ENCODE measurements around the gene DOCK1.

Gene DOCK1

GRCh38 chr10:127145173-127145572 lies 239.9 kb downstream of the DOCK1 start:
- no peak for DNase-seq (ENCODE audit: low spot score)

- DNase-seq (ENCODE audit: low spot score) = peak; percentile 14
Measured at GRCh38 chr10:127146661-127147060, 241.4 kb downstream of the DOCK1 start.

GRCh38 chr10:127148066-127148932 lies 243.1 kb downstream of the DOCK1 start:
- no peak for DNase-seq (ENCODE audit: low spot score)

- DNase-seq (ENCODE audit: low spot score) = no peak
Measured at GRCh38 chr10:127148933-127149220, 243.6 kb downstream of the DOCK1 start.

GRCh38 chr10:127149501-127150081 lies 244.4 kb downstream of the DOCK1 start:
- DNase-seq (ENCODE audit: low spot score) = no peak

GRCh38 chr10:127150136-127150535 lies 244.9 kb downstream of the DOCK1 start:
- no peak for DNase-seq (ENCODE audit: low spot score)

- no peak for DNase-seq (ENCODE audit: low spot score)
Measured at GRCh38 chr10:127151541-127151940, 246.3 kb downstream of the DOCK1 start.

- no peak for DNase-seq (ENCODE audit: low spot score)
Measured at GRCh38 chr10:127151981-127152699, 246.9 kb downstream of the DOCK1 start.

GRCh38 chr10:127153181-127153580 lies 248.0 kb downstream of the DOCK1 start:
- no peak for DNase-seq (ENCODE audit: low spot score)

GRCh38 chr10:127154831-127155620 lies 249.8 kb downstream of the DOCK1 start:
- DNase-seq (ENCODE audit: low spot score) = no peak

GRCh38 chr10:127157089-127157488 lies 251.9 kb downstream of the DOCK1 start:
- no peak for DNase-seq (ENCODE audit: low spot score)

- no peak for DNase-seq (ENCODE audit: low spot score)
Measured at GRCh38 chr10:127157506-127158200, 252.4 kb downstream of the DOCK1 start.

- no peak for DNase-seq (ENCODE audit: low spot score)
Measured at GRCh38 chr10:127158662-127159061, 253.4 kb downstream of the DOCK1 start.

GRCh38 chr10:127159648-127160245 lies 254.5 kb downstream of the DOCK1 start:
- no peak for DNase-seq (ENCODE audit: low spot score)

- DNase-seq (ENCODE audit: low spot score) = no peak
Measured at GRCh38 chr10:127161482-127161881, 256.3 kb downstream of the DOCK1 start.

- DNase-seq (ENCODE audit: low spot score) = no peak
Measured at GRCh38 chr10:127162841-127163240, 257.6 kb downstream of the DOCK1 start.

GRCh38 chr10:127168261-127168660 lies 263.0 kb downstream of the DOCK1 start:
- no peak for DNase-seq (ENCODE audit: low spot score)

- DNase-seq (ENCODE audit: low spot score) = no peak
Measured at GRCh38 chr10:127174866-127175265, 269.6 kb downstream of the DOCK1 start.

GRCh38 chr10:127175357-127176110 lies 270.3 kb downstream of the DOCK1 start:
- DNase-seq (ENCODE audit: low spot score) = no peak

- no peak for DNase-seq (ENCODE audit: low spot score)
Measured at GRCh38 chr10:127176649-127177048, 271.4 kb downstream of the DOCK1 start.
